ENCODE data around the gene CD22.
A peak's percentile ranks its signal among the peaks of the same experiment; 100 is the strongest.

Gene CD22

GRCh38 chr19:35392742-35393715 lies 64.0 kb downstream of the CD22 start (continued):
- TF ChIP-seq ZNF223 (tag by site-specific recombination; IDR thresholded peaks at IDR 0.05) (no peak), MEIS1 (CRISPR knock-in tag; IDR thresholded peaks at IDR 0.05; ENCODE audit: borderline replicate concordance) (no peak), ZNF24 (tag by site-specific recombination; IDR thresholded peaks at IDR 0.05) (no peak), WT1 (tag by site-specific recombination; IDR thresholded peaks at IDR 0.05) (no peak), ZNF140 (tag by site-specific recombination; IDR thresholded peaks at IDR 0.05) (no peak), ZNF280D (tag by site-specific recombination; IDR thresholded peaks at IDR 0.05) (no peak), ZNF202 (tag by site-specific recombination; IDR thresholded peaks at IDR 0.05; ENCODE audit: borderline replicate concordance) (peak; percentile 16; the same call in 1 of the 2 replicates), ZNF561 (tag by site-specific recombination; IDR thresholded peaks at IDR 0.05; ENCODE audit: borderline replicate concordance) (no peak), BCL11B (tag by site-specific recombination; IDR thresholded peaks at IDR 0.05; ENCODE audit: low read depth) (no peak), ZNF148 (tag by site-specific recombination; IDR thresholded peaks at IDR 0.05; ENCODE audit: borderline replicate concordance) (peak; percentile 76; the same call in 1 of the 2 replicates), SP7 (tag by site-specific recombination; IDR thresholded peaks at IDR 0.05) (no peak), ZNF354C (tag by site-specific recombination; IDR thresholded peaks at IDR 0.05; ENCODE audit: borderline replicate concordance, low read depth) (no peak), TCF7L2 (IDR thresholded peaks at IDR 0.05; ENCODE audit: borderline replicate concordance, low read depth, low read length) (no peak), ZNF26 (tag by site-specific recombination; IDR thresholded peaks at IDR 0.05) (no peak), ZNF555 (tag by site-specific recombination; conservative IDR thresholded peaks at IDR 0.05) (no peak), ZNF350 (tag by site-specific recombination; IDR thresholded peaks at IDR 0.05) (no peak), ZNF274 (IDR thresholded peaks at IDR 0.05; ENCODE audit: low read length) (no peak), ZNF274 (tag by site-specific recombination; IDR thresholded peaks at IDR 0.05; ENCODE audit: borderline replicate concordance) (peak; percentile 72; the same call in 1 of the 2 replicates), ZBTB20 (tag by site-specific recombination; IDR thresholded peaks at IDR 0.05) (peak; percentile 28; the same call in 1 of the 2 replicates), HOXC10 (CRISPR knock-in tag; IDR thresholded peaks at IDR 0.05) (no peak), FEZF1 (tag by site-specific recombination; IDR thresholded peaks at IDR 0.05) (no peak), ZBTB6 (tag by site-specific recombination; IDR thresholded peaks at IDR 0.05) (no peak), ZNF266 (tag by site-specific recombination; IDR thresholded peaks at IDR 0.05; ENCODE audit: low read depth) (peak; percentile 35; the same call in 1 of the 2 replicates), KLF9 (tag by site-specific recombination; IDR thresholded peaks at IDR 0.05; ENCODE audit: low read depth) (no peak), ZSCAN23 (tag by site-specific recombination; IDR thresholded peaks at IDR 0.05) (no peak), EGR2 (tag by site-specific recombination; IDR thresholded peaks at IDR 0.05; ENCODE audit: low read depth) (no peak), ZNF157 (tag by site-specific recombination; IDR thresholded peaks at IDR 0.05) (0 out of 2 replicates have a peak, but pooled peaks have one; percentile 43), ZNF248 (tag by site-specific recombination; IDR thresholded peaks at IDR 0.05) (peak; percentile 66; the same call in 1 of the 2 replicates), ZNF521 (tag by site-specific recombination; IDR thresholded peaks at IDR 0.05) (peak; percentile 81; the same call in 1 of the 2 replicates), ZNF48 (tag by site-specific recombination; IDR thresholded peaks at IDR 0.05) (peak; percentile 66; the same call in 1 of the 2 replicates), GLI2 (tag by site-specific recombination; IDR thresholded peaks at IDR 0.05; ENCODE audit: borderline replicate concordance, low read depth) (no peak)
